ENCODE measurements around the gene CNTNAP2. TPM values are rescaled to one million over a fixed set of nuclear protein-coding genes. Genes with fewer than 3 reads are reported as not detected.
"Not testable (repeated sequence)": the region's sequence is repeated elsewhere in the genome, so short reads cannot be mapped to it uniquely, and the experiment has no call there.

Gene CNTNAP2
- total RNA-seq, 2 experiments from 2014 or later, result not detected

DNA sequence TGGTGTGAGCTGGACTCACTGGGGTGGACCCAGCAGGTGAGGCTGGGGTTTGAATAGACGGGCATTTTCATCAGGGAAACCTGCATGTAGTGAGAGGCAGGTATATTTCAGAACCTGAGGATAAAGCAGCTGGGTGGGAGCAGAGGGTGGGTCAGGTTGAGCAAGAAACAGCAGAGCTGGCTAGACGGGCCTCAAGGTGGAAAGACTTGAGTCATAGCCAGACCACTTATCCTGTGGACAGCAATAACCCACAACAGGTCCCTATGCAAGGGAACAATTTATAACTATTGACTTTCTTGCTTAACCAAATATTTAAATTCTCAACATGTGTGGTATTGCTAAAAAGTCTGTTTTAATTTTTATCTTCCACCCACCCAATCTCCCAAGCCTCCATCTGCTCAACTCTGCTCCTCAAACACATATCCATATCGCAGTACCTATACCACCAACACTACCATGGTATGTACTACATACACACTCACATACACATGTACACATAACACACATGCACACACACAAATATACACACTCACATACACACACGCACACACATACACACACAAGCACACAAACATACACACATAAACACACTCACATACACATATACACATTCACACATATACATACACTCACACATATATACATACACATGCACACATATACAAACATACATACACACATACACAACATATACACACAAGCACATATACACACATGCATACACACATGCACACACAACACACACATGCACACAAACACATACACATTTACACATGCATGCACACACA lies 2345.0 kb downstream of the CNTNAP2 start:
- no peak for ATAC-seq (ENCODE audit: poor library complexity)
- CTCF ChIA-PET, result no interaction called here
- intact Hi-C loops (cut with DNase I, micrococcal nuclease), result no loop called here

DNA sequence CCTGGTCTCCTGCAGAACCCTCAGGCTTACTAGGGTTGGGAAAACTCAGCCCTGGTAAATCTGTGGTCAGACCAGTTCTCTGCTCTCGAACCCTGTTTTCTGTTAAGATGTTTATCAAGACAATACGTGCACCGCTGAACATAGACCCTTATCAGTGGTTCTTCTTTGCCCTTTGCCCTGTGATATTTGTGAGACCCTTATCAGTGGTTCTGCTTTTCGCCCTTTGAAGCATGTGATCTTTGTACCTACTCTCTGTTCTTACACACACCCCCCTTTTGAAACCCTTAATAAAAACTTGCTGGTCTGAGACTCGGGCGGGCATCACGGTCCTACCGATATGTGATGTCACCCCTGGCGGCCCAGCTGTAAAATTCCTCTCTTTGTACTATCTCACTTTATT lies 2346.2 kb downstream of the CNTNAP2 start:
- H3K27ac Mint-ChIP-seq; H3K9me3 Mint-ChIP-seq; ATAC-seq (ENCODE audit: poor library complexity); H3K4me1 ChIP-seq (ENCODE audit: insufficient read depth, low read length); H3K4me3 ChIP-seq (ENCODE audit: low read length); intact Hi-C loops (cut with DNase I, micrococcal nuclease); H3K9me3 ChIP-seq (ENCODE audit: control insufficient read depth in 1 of 2, insufficient read depth in 1 of 2, low read length in 2 of 2); H3K27ac ChIP-seq (ENCODE audit: low read depth in 1 of 2, low read length in 2 of 2); H3K36me3 Mint-ChIP-seq (ENCODE audit: low read depth); H3K36me3 ChIP-seq (ENCODE audit: insufficient read depth, low read length); H3K4me3 Mint-ChIP-seq; H3K27me3 Mint-ChIP-seq; CTCF ChIA-PET; DNase-seq; H3K27me3 ChIP-seq (ENCODE audit: control insufficient read depth in 1 of 2, insufficient read depth in 2 of 2, low read length in 2 of 2); POLR2A ChIA-PET; H3K4me1 Mint-ChIP-seq (ENCODE audit: low read depth): not testable (repeated sequence)

More for the DNA sequence above, 2345.0 kb downstream of the CNTNAP2 start:
- Mint-ChIP-seq H3K27me3 (no peaks in the 10 kb centered on the region), H3K9me3 (peaks cover 6% of the 10 kb centered on the region), H3K4me1 (ENCODE audit: low read depth) (no peaks in the 10 kb centered on the region), H3K27ac (no peak overlapping the region), H3K36me3 (ENCODE audit: low read depth) (no peaks in the 10 kb centered on the region), H3K4me3 (no peak overlapping the region)
- H3K27me3 ChIP-seq (ENCODE audit: control insufficient read depth in 1 of 2, insufficient read depth in 2 of 2, low read length in 2 of 2), result peaks cover 0 to 3% of the 10 kb centered on the region in 2 experiments
- DNase-seq, result no peak
- POLR2A ChIA-PET, result no interaction called here
- TF ChIP-seq, protein P1, sequence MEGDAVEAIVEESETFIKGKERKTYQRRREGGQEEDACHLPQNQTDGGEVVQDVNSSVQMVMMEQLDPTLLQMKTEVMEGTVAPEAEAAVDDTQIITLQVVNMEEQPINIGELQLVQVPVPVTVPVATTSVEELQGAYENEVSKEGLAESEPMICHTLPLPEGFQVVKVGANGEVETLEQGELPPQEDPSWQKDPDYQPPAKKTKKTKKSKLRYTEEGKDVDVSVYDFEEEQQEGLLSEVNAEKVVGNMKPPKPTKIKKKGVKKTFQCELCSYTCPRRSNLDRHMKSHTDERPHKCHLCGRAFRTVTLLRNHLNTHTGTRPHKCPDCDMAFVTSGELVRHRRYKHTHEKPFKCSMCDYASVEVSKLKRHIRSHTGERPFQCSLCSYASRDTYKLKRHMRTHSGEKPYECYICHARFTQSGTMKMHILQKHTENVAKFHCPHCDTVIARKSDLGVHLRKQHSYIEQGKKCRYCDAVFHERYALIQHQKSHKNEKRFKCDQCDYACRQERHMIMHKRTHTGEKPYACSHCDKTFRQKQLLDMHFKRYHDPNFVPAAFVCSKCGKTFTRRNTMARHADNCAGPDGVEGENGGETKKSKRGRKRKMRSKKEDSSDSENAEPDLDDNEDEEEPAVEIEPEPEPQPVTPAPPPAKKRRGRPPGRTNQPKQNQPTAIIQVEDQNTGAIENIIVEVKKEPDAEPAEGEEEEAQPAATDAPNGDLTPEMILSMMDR (IDR thresholded peaks at IDR 0.05), result no peak
- H3K36me3 ChIP-seq (ENCODE audit: insufficient read depth, low read length), result no peaks in the 10 kb centered on the region
- H3K4me1 ChIP-seq (ENCODE audit: insufficient read depth, low read length), result no peaks in the 10 kb centered on the region
- no peak overlapping the region for H3K4me3 ChIP-seq (ENCODE audit: low read length)
- no peak overlapping the region for H3K27ac ChIP-seq (ENCODE audit: low read depth in 1 of 2, low read length in 2 of 2)
- peaks cover 0 to under 1% of the 10 kb centered on the region in 2 experiments for H3K9me3 ChIP-seq (ENCODE audit: control insufficient read depth in 1 of 2, insufficient read depth in 1 of 2, low read length in 2 of 2)

DNA sequence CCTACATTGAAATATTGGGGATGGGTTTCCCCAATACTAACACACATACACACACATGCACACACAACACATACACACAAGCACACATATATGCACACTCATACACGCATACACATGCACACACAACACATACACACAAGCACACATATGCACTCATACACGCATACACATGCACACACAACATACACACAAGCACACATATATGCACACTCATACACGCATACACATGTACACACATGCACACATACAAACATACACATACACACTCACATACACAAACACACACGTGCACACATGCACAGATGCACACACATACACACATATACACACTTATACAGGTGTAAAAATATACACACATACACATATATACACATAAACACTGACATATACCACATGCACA lies 2346.6 kb downstream of the CNTNAP2 start:
- CTCF ChIA-PET, result no interaction called here
- H3K9me3 Mint-ChIP-seq, result peaks cover 6% of the 10 kb centered on the region
- no peaks in the 10 kb centered on the region for H3K36me3 Mint-ChIP-seq (ENCODE audit: low read depth)
- H3K27me3 Mint-ChIP-seq, result no peaks in the 10 kb centered on the region
- Histone ChIP-seq H3K9me3 (ENCODE audit: control insufficient read depth in 1 of 2, insufficient read depth in 1 of 2, low read length in 2 of 2) (no peaks in the 10 kb centered on the region), H3K4me3 (ENCODE audit: low read length) (no peak overlapping the region), H3K27me3 (ENCODE audit: control insufficient read depth in 1 of 2, insufficient read depth in 2 of 2, low read length in 2 of 2) (no peaks in the 10 kb centered on the region), H3K36me3 (ENCODE audit: insufficient read depth, low read length) (no peaks in the 10 kb centered on the region), H3K4me1 (ENCODE audit: insufficient read depth, low read length) (no peaks in the 10 kb centered on the region), H3K27ac (ENCODE audit: low read depth in 1 of 2, low read length in 2 of 2) (no peak overlapping the region)
- H3K4me1 Mint-ChIP-seq (ENCODE audit: low read depth), result no peaks in the 10 kb centered on the region
- H3K27ac Mint-ChIP-seq, result no peak overlapping the region
- intact Hi-C loops (cut with DNase I, micrococcal nuclease), result no loop called here
- no peak overlapping the region for H3K4me3 Mint-ChIP-seq
- POLR2A ChIA-PET, result no interaction called here
- DNase-seq (no peak), ATAC-seq (ENCODE audit: poor library complexity) (no peak)
- TF ChIP-seq, protein P1 (IDR thresholded peaks at IDR 0.05), result no peak

DNA sequence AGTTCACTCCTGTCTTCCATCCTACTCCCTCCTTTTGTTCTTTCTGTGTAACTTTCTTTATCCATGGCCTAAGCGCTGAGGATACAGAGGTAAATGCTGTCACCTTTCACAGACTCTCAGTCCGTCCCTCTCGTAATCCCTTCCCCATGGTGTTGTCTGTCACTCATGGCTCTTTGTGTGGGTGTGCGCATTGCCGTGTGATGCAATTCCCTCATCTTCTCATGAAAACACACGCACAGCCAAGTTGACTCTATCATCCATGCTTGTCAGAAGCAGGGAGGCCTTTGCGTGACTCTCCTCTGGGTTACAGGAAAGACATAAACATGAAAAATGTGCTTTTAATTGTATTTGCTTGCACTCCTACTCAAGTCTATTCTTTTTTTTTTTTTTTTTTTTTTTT lies 2348.3 kb downstream of the CNTNAP2 start:
- Mint-ChIP-seq H3K36me3 (ENCODE audit: low read depth) (no peaks in the 10 kb centered on the region), H3K9me3 (peaks cover 6% of the 10 kb centered on the region), H3K27me3 (no peaks in the 10 kb centered on the region), H3K4me3 (no peak overlapping the region), H3K27ac (no peak overlapping the region), H3K4me1 (ENCODE audit: low read depth) (no peaks in the 10 kb centered on the region)
- TF ChIP-seq, protein P1 (IDR thresholded peaks at IDR 0.05), result no peak
- no peak overlapping the region for H3K4me3 ChIP-seq (ENCODE audit: low read length)
- no peak for ATAC-seq (ENCODE audit: poor library complexity)
- H3K9me3 ChIP-seq (ENCODE audit: control insufficient read depth in 1 of 2, insufficient read depth in 1 of 2, low read length in 2 of 2), result no peaks in the 10 kb centered on the region
- H3K27ac ChIP-seq (ENCODE audit: low read depth in 1 of 2, low read length in 2 of 2), result no peak overlapping the region
- ChIA-PET CTCF (no interaction called here), POLR2A (no interaction called here)
- no peak for DNase-seq
- H3K36me3 ChIP-seq (ENCODE audit: insufficient read depth, low read length), result no peaks in the 10 kb centered on the region
- intact Hi-C loops (cut with DNase I, micrococcal nuclease), result no loop called here
- peaks cover 0 to 2% of the 10 kb centered on the region in 2 experiments for H3K27me3 ChIP-seq (ENCODE audit: control insufficient read depth in 1 of 2, insufficient read depth in 2 of 2, low read length in 2 of 2)
- H3K4me1 ChIP-seq (ENCODE audit: insufficient read depth, low read length), result no peaks in the 10 kb centered on the region

DNA sequence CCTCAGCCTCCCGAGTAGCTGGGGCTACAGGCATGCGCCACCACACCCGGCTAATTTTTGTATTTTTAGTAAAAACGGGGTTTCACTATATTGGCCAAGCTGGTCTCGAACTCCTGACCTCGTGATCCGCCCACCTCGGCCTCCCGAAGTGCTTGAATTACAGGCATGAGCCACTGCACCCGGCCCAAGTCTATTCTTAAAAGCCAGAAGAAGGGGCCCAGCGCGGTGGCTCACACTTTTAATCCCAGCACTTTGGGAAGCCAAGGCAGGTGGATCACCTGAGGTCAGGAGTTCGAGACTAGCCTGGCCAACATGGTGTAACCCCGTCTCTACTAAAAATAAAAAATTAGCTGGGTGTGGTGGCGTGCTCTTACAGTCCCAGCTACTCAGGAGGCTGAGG lies 2348.8 kb downstream of the CNTNAP2 start:
- H3K27me3 Mint-ChIP-seq; H3K9me3 ChIP-seq (ENCODE audit: control insufficient read depth in 1 of 2, insufficient read depth in 1 of 2, low read length in 2 of 2); POLR2A ChIA-PET; H3K4me1 ChIP-seq (ENCODE audit: insufficient read depth, low read length); H3K27me3 ChIP-seq (ENCODE audit: control insufficient read depth in 1 of 2, insufficient read depth in 2 of 2, low read length in 2 of 2); CTCF ChIA-PET; H3K27ac ChIP-seq (ENCODE audit: low read depth in 1 of 2, low read length in 2 of 2); H3K9me3 Mint-ChIP-seq; H3K4me1 Mint-ChIP-seq (ENCODE audit: low read depth); DNase-seq; intact Hi-C loops (cut with DNase I, micrococcal nuclease); H3K27ac Mint-ChIP-seq; H3K4me3 ChIP-seq (ENCODE audit: low read length); ATAC-seq (ENCODE audit: poor library complexity); H3K36me3 ChIP-seq (ENCODE audit: insufficient read depth, low read length); H3K4me3 Mint-ChIP-seq; H3K36me3 Mint-ChIP-seq (ENCODE audit: low read depth): not testable (repeated sequence)

Measured in CD4-positive, alpha-beta T cell (primary cell).